Stimulated activated CD4-positive, alpha-beta T cell treated with anti-CD3 and anti-CD28 coated beads, Interleukin-4, amount 100 ng/mL, for 1 hour (primary cell): ENCODE results near the gene UBE2I.
"Not testable (repeated sequence)": the region's sequence is repeated elsewhere in the genome, so short reads cannot be mapped to it uniquely, and the experiment has no call there.

Experiments used
- DNase-seq: peaks from one replicate; pipeline ENCODE4 v3.0.0-alpha.2; 2020

The UBE2I gene

GRCh38 chr16:1308977-1309885 lies at the start of gene UBE2I:
Gene UBE2I (plus strand): TSS chr16:1309636. CDS start chr16:1314031, 4,395 bp downstream.
- DNase-seq = peak; percentile 96

- DNase-seq = no peak
These were observed 49.7 kb upstream of the UBE2I start for GRCh38 chr16:1259760-1260068.

GRCh38 chr16:1260101-1260680 lies 49.2 kb upstream of the UBE2I start:
- DNase-seq = no peak

GRCh38 chr16:1261131-1261892 lies 48.1 kb upstream of the UBE2I start:
- DNase-seq = no peak

GRCh38 chr16:1262210-1262845 lies 47.1 kb upstream of the UBE2I start:
- DNase-seq = no peak

- no peak for DNase-seq
These were observed 46.6 kb upstream of the UBE2I start for GRCh38 chr16:1262846-1263221.

GRCh38 chr16:1263591-1264344 lies 45.7 kb upstream of the UBE2I start:
- no peak for DNase-seq

- no peak for DNase-seq
These were observed 44.9 kb upstream of the UBE2I start for GRCh38 chr16:1264345-1265089.

- no peak for DNase-seq
These were observed 44.3 kb upstream of the UBE2I start for GRCh38 chr16:1265090-1265630.

GRCh38 chr16:1265826-1266225 lies 43.6 kb upstream of the UBE2I start:
- no peak for DNase-seq

- not testable (repeated sequence) for DNase-seq
These were observed 40.0 kb upstream of the UBE2I start for GRCh38 chr16:1269418-1269817.

- DNase-seq = no peak
These were observed 38.1 kb upstream of the UBE2I start for GRCh38 chr16:1271380-1271723.

GRCh38 chr16:1271724-1272413 lies 37.6 kb upstream of the UBE2I start:
- not testable (repeated sequence) for DNase-seq

GRCh38 chr16:1272453-1273198 lies 36.8 kb upstream of the UBE2I start:
- DNase-seq = no peak

- no peak for DNase-seq
These were observed 35.6 kb upstream of the UBE2I start for GRCh38 chr16:1273816-1274215.

GRCh38 chr16:1274767-1275166 lies 34.7 kb upstream of the UBE2I start:
- no peak for DNase-seq

- no peak for DNase-seq
These were observed 33.5 kb upstream of the UBE2I start for GRCh38 chr16:1275791-1276579.

GRCh38 chr16:1276580-1276878 lies 32.9 kb upstream of the UBE2I start:
- DNase-seq = no peak

GRCh38 chr16:1277151-1277598 lies 32.3 kb upstream of the UBE2I start:
- no peak for DNase-seq
